Thyroid gland (tissue), 4 donors: Measurements from ENCODE around the gene KIRREL3.

Source experiments
- POLR2A ChIP-seq, 2 donors: fragments of 450-650 bp; IDR thresholded peaks; one replicate each; pipeline ENCODE4 v1.6.1; 2017; ENCODE audit warnings: antibody characterized with exemption in 2 of 2, mild to moderate bottlenecking in 2 of 2, moderate library complexity in 1 of 2
- TF ChIP-seq, protein P1 (sequence below), 6 experiments: fragments of 200-600 bp in 3 of 6; fragments of 450-650 bp in 3 of 6; sonication (generic) in 3 of 6; IDR thresholded peaks; one replicate each; pipeline ENCODE4 v1.5.1; 2016 to 2019; ENCODE audit warnings: antibody characterized with exemption in 6 of 6, mild to moderate bottlenecking in 2 of 6, inconsistent platforms in 1 of 6, moderate library complexity in 1 of 6

DNA sequence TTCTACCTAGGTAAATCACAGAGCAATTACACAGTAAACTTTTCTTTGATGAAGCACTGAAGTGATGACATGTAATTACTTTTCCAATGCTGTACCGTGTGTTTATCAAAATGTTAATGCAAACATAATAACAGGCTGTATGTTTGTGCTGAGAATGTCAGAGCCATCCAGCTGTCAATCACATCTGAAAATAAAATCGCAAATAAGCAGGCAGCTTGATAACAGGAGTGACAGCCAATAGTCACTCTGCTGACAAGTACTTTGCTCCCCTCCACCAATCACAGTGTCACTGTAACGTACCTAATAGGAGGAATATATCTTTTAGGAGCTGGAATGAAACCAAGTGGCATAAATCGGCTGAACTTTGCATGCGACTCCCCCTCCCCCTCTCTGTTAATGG lies 119.7 kb downstream of the KIRREL3 start:
- TF ChIP-seq, protein P1, sequence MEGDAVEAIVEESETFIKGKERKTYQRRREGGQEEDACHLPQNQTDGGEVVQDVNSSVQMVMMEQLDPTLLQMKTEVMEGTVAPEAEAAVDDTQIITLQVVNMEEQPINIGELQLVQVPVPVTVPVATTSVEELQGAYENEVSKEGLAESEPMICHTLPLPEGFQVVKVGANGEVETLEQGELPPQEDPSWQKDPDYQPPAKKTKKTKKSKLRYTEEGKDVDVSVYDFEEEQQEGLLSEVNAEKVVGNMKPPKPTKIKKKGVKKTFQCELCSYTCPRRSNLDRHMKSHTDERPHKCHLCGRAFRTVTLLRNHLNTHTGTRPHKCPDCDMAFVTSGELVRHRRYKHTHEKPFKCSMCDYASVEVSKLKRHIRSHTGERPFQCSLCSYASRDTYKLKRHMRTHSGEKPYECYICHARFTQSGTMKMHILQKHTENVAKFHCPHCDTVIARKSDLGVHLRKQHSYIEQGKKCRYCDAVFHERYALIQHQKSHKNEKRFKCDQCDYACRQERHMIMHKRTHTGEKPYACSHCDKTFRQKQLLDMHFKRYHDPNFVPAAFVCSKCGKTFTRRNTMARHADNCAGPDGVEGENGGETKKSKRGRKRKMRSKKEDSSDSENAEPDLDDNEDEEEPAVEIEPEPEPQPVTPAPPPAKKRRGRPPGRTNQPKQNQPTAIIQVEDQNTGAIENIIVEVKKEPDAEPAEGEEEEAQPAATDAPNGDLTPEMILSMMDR (IDR thresholded peaks at IDR 0.05): no peak
- TF ChIP-seq POLR2A (IDR thresholded peaks at IDR 0.05): no peak
